HEK293 (cell line): ENCODE results near the gene NPDC1.
"Not testable (repeated sequence)": the region's sequence is repeated elsewhere in the genome, so short reads cannot be mapped to it uniquely, and the experiment has no call there.

Experiments used
- CTCF ChIA-PET: fragments of 350-600 bp; formaldehyde crosslinking; extraction: SDS; loops from one replicate; lab custom pipeline; 2021; ENCODE audit warnings: antibody characterized with exemption; lab: Yijun Ruan, JAX
- POLR2A ChIA-PET: fragments of 300-600 bp; formaldehyde crosslinking; extraction: SDS; loops from one replicate; lab custom pipeline; 2020; ENCODE audit warnings: antibody characterized with exemption, inconsistent platforms; lab: Yijun Ruan, JAX
- H3K27ac ChIP-seq: fragments of 200-500 bp; sonication (Bioruptor generic); 2 replicates; pipeline ENCODE4 v1.5.1; 2014; ENCODE audit warnings: low read depth, low read length, control low read depth, inconsistent platforms; ENCODE audit errors: extremely low read depth
- H3K36me3 ChIP-seq, 2 experiments: fragments of 200-500 bp in 1 of 2; sonication (Bioruptor generic) in 1 of 2; 1 replicate in 1 of 2; 2 replicates in 1 of 2; pipeline ENCODE4 v1.5.1; 2014 to 2017; ENCODE audit warnings: inconsistent platforms in 2 of 2, low read length in 2 of 2; ENCODE audit not compliant: control insufficient read depth in 2 of 2, insufficient read depth in 1 of 2
- H3K4me1 ChIP-seq: fragments of 200-500 bp; sonication (Bioruptor generic); 2 replicates; pipeline ENCODE4 v1.5.1; 2014; ENCODE audit warnings: mild to moderate bottlenecking, low read length, inconsistent platforms; ENCODE audit not compliant: control insufficient read depth, insufficient read depth
- H3K4me3 ChIP-seq: 2 replicates; pipeline ENCODE4 v1.5.1; 2011; ENCODE audit warnings: low read depth, mild to moderate bottlenecking, control low read depth, low read length, moderate library complexity
- H3K9me3 ChIP-seq: fragments of 200-500 bp; sonication (Bioruptor generic); 2 replicates; pipeline ENCODE4 v1.5.1; 2014; ENCODE audit warnings: low read depth, low read length, inconsistent platforms; ENCODE audit not compliant: control insufficient read depth, insufficient read depth
- GFI1B ChIP-seq: fragments of 450-650 bp; formaldehyde crosslinking; IDR thresholded peaks from 2 replicates; pipeline ENCODE4 v1.5.1; 2016; ENCODE audit warnings: missing biosample characterization, missing genetic modification characterization
- GLI4 ChIP-seq: fragments of 450-650 bp; formaldehyde crosslinking; IDR thresholded peaks from 2 replicates; pipeline ENCODE4 v1.5.1; 2016; ENCODE audit warnings: missing biosample characterization, missing genetic modification characterization
- GLIS1 ChIP-seq: fragments of 450-650 bp; formaldehyde crosslinking; IDR thresholded peaks from 2 replicates; pipeline ENCODE4 v1.5.1; 2016; ENCODE audit warnings: missing biosample characterization, missing genetic modification characterization
- OSR2 ChIP-seq: fragments of 450-650 bp; formaldehyde crosslinking; IDR thresholded peaks from 2 replicates; pipeline ENCODE4 v1.5.1; 2016; ENCODE audit warnings: missing biosample characterization, missing genetic modification characterization
- SCRT1 ChIP-seq: fragments of 450-650 bp; formaldehyde crosslinking; IDR thresholded peaks from 2 replicates; pipeline ENCODE4 v1.5.1; 2016; ENCODE audit warnings: missing biosample characterization, missing genetic modification characterization, borderline replicate concordance
- TCF7L2 ChIP-seq: IDR thresholded peaks from 2 replicates; pipeline ENCODE4 v1.6.1; 2011; ENCODE audit warnings: low read depth, mild to moderate bottlenecking, inconsistent platforms, low read length, moderate library complexity, borderline replicate concordance
- ZFP41 ChIP-seq: fragments of 450-650 bp; formaldehyde crosslinking; IDR thresholded peaks from 2 replicates; pipeline ENCODE4 v1.5.1; 2016; ENCODE audit warnings: missing biosample characterization, missing genetic modification characterization, borderline replicate concordance
- ZNF266 ChIP-seq: fragments of 450-650 bp; formaldehyde crosslinking; IDR thresholded peaks from 2 replicates; pipeline ENCODE4 v1.5.1; 2016; ENCODE audit warnings: missing biosample characterization, missing genetic modification characterization, low read depth
- ZNF302 ChIP-seq: fragments of 450-650 bp; formaldehyde crosslinking; IDR thresholded peaks from 2 replicates; pipeline ENCODE4 v1.5.1; 2016; ENCODE audit warnings: missing biosample characterization, missing genetic modification characterization, low read depth
- ZNF335 ChIP-seq: fragments of 450-650 bp; formaldehyde crosslinking; conservative IDR thresholded peaks from 2 replicates; pipeline ENCODE4 v1.5.1; 2016; ENCODE audit warnings: missing biosample characterization, missing genetic modification characterization
- ZNF37A ChIP-seq: fragments of 450-650 bp; IDR thresholded peaks from 2 replicates; pipeline ENCODE4 v1.5.1; 2018; ENCODE audit warnings: missing biosample characterization, missing genetic modification characterization
- ZNF561 ChIP-seq: fragments of 450-650 bp; IDR thresholded peaks from 2 replicates; pipeline ENCODE4 v1.5.1; 2018; ENCODE audit warnings: missing biosample characterization, missing genetic modification characterization, borderline replicate concordance
- ZNF610 ChIP-seq: fragments of 450-650 bp; formaldehyde crosslinking; IDR thresholded peaks from 2 replicates; pipeline ENCODE4 v1.5.1; 2016; ENCODE audit warnings: missing biosample characterization, missing genetic modification characterization, borderline replicate concordance
- ZNF776 ChIP-seq: fragments of 450-650 bp; formaldehyde crosslinking; IDR thresholded peaks from 2 replicates; pipeline ENCODE4 v1.5.0; 2017; ENCODE audit warnings: missing biosample characterization, missing genetic modification characterization, borderline replicate concordance
- TF ChIP-seq, protein P1 (sequence below): sonication (generic); formaldehyde crosslinking; IDR thresholded peaks from 2 replicates; pipeline ENCODE4 v1.8.1; 2022; ENCODE audit warnings: mild to moderate bottlenecking, moderate library complexity, missing genetic modification reagents
- TF ChIP-seq, protein P2 (sequence below): fragments of 450-650 bp; formaldehyde crosslinking; IDR thresholded peaks from 2 replicates; pipeline ENCODE4 v1.5.1; 2016; ENCODE audit warnings: missing biosample characterization, missing genetic modification characterization
- TF ChIP-seq, protein P3 (sequence below): fragments of 450-650 bp; formaldehyde crosslinking; IDR thresholded peaks from 2 replicates; pipeline ENCODE4; 2016; ENCODE audit warnings: missing biosample characterization, missing genetic modification characterization
- TF ChIP-seq, protein P4 (sequence below): fragments of 450-650 bp; formaldehyde crosslinking; IDR thresholded peaks from 2 replicates; pipeline ENCODE4 v1.5.1; 2016; ENCODE audit warnings: missing biosample characterization, missing genetic modification characterization

NPDC1 gene

DNA sequence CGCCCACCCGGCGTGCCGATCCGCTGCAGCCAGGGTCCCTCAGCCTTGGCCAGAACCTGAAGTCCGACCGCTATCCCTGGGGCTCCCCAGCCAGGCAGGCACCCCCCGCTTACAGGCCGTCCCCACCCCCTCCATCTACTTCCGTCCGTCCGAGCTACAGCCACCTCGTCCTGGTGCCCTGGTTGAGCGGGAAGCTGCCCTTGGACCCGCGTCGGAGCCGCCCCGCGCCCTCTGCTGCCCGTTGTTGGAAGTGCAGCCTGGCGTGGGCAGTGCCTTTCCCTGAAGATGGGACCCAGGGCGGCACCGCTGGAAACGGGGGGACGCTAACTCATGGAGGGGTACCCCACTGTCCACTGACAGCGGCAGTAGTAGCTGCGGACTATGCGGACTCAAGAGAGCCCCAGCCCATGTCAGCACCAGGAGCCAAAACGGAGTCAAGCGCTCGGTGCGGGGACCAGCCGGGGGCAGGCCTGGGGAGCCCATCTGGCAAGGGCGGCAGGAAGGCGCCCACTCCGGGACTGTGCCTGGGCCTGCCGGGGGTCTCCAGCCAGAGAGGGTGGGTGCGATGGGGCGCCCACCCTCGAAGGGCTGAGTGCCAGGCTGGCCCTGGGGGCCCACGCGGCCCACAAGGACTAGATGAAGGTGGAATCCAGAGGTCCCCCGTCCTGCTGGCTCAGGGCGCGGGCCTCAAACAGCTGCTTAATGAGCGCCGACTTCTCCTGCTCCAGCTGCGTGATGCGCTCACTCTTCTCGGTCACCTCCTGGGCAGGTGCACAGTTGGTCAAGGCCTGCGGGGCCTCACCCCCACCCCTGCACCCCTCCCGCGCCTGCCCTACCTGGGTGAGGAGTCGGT is 18.3 kb upstream of the NPDC1 start (continued):
- no peak for TF ChIP-seq GFI1B (tag by site-specific recombination)
- TF ChIP-seq ZNF776 (tag by site-specific recombination), result no peak
- TF ChIP-seq, protein P1, sequence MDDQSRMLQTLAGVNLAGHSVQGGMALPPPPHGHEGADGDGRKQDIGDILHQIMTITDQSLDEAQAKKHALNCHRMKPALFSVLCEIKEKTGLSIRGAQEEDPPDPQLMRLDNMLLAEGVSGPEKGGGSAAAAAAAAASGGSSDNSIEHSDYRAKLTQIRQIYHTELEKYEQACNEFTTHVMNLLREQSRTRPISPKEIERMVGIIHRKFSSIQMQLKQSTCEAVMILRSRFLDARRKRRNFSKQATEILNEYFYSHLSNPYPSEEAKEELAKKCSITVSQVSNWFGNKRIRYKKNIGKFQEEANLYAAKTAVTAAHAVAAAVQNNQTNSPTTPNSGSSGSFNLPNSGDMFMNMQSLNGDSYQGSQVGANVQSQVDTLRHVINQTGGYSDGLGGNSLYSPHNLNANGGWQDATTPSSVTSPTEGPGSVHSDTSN (CRISPR knock-in tag), result peak; percentile 64; the same call in 1 of the 2 replicates

DNA sequence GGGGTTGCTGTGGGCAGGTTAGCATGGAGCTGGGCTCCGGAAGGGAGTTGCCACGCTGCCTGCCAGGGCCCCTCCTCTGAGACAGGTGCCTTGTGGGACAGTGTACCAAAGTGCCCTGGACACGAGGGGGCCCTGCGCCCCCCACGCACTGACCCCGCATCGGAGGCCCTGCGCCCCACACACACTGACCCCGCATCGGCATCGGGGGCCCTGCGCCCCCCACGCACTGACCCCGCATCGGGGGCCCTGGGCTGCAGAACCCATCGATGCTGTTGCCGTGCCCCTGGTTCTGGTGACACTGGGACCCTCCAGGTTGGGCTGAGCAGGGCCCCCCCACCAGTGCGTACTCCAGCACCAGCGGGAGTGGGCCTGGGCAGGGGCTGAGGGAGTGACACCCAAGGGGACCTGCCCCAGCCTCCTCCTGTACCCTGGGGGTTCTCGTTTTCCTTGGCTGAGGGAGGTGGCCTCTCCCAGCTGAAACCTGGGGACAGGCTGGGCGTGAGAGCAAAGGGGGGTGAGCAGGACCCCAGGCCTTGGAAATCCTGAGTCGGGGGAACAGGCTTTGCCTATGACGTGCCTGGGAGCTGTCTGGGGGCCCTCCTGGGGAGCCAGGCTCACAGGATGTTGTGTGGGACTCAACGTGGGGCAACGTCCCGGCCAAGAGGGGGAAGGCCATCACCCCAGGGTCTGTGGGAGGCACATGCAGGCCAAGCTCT is 17.5 kb upstream of the NPDC1 start:
- CTCF ChIA-PET, result interaction anchor here (0.5 to 11.3 kb wide), 26 partner anchors 7 to 338 kb away, joined by 3 to 237 read pairs (median 4); partner anchors contain the start of genes ABCA2, ENTPD2, MAN1B1 and NPDC1
- Histone ChIP-seq H3K4me1 (no peaks in the 10 kb centered on the region), H3K27ac (no peak overlapping the region), H3K9me3 (no peaks in the 10 kb centered on the region), H3K36me3 (peaks cover 0 to 17% of the 10 kb centered on the region in 2 experiments; a peak in 1 of 3 replicates), H3K4me3 (no peak overlapping the region)
- peak; percentile 30; the same call in 1 of the 2 replicates for TF ChIP-seq GLIS1 (tag by site-specific recombination)
- TF ChIP-seq, protein P2, sequence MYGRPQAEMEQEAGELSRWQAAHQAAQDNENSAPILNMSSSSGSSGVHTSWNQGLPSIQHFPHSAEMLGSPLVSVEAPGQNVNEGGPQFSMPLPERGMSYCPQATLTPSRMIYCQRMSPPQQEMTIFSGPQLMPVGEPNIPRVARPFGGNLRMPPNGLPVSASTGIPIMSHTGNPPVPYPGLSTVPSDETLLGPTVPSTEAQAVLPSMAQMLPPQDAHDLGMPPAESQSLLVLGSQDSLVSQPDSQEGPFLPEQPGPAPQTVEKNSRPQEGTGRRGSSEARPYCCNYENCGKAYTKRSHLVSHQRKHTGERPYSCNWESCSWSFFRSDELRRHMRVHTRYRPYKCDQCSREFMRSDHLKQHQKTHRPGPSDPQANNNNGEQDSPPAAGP (tag by site-specific recombination), result no peak
- POLR2A ChIA-PET, result interaction anchor here (1.2 to 1.5 kb wide), 7 partner anchors 14 to 263 kb away, joined by 3 to 9 read pairs (median 5); partner anchors contain the start of genes MAN1B1, NPDC1, TUBB4B and UAP1L1

DNA sequence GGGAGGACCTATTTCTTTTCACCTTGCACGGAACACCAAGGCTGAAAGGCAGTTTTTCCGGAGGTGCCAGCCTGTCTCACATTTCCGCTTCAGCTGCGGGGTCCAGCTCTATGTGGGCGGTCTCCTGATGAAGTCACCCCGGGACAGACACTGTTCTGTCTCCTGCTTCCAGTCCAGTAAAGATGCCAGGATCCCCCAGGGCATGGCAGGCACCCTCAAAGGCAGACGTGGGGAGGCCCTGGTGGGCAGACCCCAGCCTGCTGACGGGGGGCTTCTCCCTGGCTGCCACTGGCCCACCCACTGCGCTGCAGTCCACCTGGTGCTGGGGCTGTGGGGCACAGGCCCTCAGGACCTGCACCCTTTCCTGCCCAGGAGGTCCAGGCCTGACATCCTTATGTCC is 16.8 kb upstream of the NPDC1 start:
- H3K4me3 ChIP-seq, H3K4me1 ChIP-seq, H3K9me3 ChIP-seq, H3K27ac ChIP-seq: not testable (repeated sequence)
- ChIA-PET POLR2A (interaction anchor here (1.4 kb wide), 2 partner anchors 15 to 263 kb away, joined by 3 read pairs; partner anchors contain the start of gene UAP1L1), CTCF (interaction anchor here (0.6 to 11.3 kb wide), 6 partner anchors 6 to 297 kb away, joined by 3 to 237 read pairs (median 49); partner anchors contain the start of genes ABCA2, ENTPD2 and NPDC1)
- H3K36me3 ChIP-seq, result peaks cover 0 to 17% of the 10 kb centered on the region in 2 experiments; a peak in 1 of 3 replicates

DNA sequence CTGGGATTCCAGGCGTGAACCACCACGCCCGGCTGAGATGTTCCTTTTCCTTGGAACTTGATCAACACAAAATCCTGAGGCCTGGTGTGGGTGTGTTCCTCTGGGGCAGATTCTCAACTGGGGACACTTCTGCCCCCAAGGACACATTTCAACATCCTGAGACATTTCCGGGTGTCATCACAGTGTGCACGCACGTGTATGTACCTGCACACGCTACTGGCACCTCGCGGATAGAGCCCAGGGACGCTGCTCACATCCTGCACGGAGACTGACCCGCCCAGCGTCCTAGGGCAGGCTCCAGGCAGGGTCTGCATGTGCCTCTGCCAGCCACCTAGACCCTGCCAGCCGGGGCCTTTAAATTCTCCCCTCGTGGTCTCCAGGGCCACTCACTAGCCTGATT is 16.4 kb upstream of the NPDC1 start:
- CTCF ChIA-PET, result interaction anchor here (1.7 to 11.3 kb wide), 4 partner anchors 14 to 296 kb away, joined by 4 to 237 read pairs (median 49); partner anchors contain the start of genes ABCA2 and NPDC1
- H3K9me3 ChIP-seq, result no peaks in the 10 kb centered on the region
- no peaks in the 10 kb centered on the region for H3K4me1 ChIP-seq
- TF ChIP-seq GLI4 (tag by site-specific recombination) (no peak), SCRT1 (no peak), ZNF610 (tag by site-specific recombination) (no peak), ZNF302 (tag by site-specific recombination) (no peak), ZNF266 (tag by site-specific recombination) (no peak), ZNF561 (tag by site-specific recombination) (no peak), OSR2 (tag by site-specific recombination) (no peak), TCF7L2 (no peak), ZNF335 (tag by site-specific recombination) (no peak), ZFP41 (tag by site-specific recombination) (no peak), ZNF37A (tag by site-specific recombination) (no peak)
- TF ChIP-seq, protein P2 (tag by site-specific recombination), result no peak
- TF ChIP-seq, protein P3, sequence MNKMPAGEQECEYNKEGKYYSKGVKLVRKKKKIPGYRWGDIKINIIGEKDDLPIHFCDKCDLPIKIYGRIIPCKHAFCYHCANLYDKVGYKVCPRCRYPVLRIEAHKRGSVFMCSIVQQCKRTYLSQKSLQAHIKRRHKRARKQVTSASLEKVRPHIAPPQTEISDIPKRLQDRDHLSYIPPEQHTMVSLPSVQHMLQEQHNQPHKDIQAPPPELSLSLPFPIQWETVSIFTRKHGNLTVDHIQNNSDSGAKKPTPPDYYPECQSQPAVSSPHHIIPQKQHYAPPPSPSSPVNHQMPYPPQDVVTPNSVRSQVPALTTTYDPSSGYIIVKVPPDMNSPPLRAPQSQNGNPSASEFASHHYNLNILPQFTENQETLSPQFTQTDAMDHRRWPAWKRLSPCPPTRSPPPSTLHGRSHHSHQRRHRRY (tag by site-specific recombination), result no peak
- TF ChIP-seq, protein P4, sequence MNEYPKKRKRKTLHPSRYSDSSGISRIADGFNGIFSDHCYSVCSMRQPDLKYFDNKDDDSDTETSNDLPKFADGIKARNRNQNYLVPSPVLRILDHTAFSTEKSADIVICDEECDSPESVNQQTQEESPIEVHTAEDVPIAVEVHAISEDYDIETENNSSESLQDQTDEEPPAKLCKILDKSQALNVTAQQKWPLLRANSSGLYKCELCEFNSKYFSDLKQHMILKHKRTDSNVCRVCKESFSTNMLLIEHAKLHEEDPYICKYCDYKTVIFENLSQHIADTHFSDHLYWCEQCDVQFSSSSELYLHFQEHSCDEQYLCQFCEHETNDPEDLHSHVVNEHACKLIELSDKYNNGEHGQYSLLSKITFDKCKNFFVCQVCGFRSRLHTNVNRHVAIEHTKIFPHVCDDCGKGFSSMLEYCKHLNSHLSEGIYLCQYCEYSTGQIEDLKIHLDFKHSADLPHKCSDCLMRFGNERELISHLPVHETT (tag by site-specific recombination), result no peak
- TF ChIP-seq, all 188 proteins: peak for 0
- H3K36me3 ChIP-seq, result peaks cover 0 to 17% of the 10 kb centered on the region in 2 experiments; a peak in 1 of 3 replicates
- POLR2A ChIA-PET, result no interaction called here
- no peak overlapping the region for H3K27ac ChIP-seq
- H3K4me3 ChIP-seq, result no peak overlapping the region
